H1 (cell line): Measurements from ENCODE around the gene NTRK1. TPM values are rescaled to one million over a fixed set of nuclear protein-coding genes. Genes with fewer than 3 reads are reported as not detected.

Source experiments
- CTCF ChIA-PET: fragments of 300-600 bp; sonication (Branson Sonifier 250); formaldehyde crosslinking; loops from one replicate; lab custom pipeline; 2021; ENCODE audit not compliant: partially characterized antibody; lab: Charles Lee
- POLR2A ChIA-PET: fragments of 300-600 bp; sonication (Branson Sonifier 250); formaldehyde crosslinking; loops from one replicate; lab custom pipeline; 2021; ENCODE audit warnings: inconsistent platforms; ENCODE audit not compliant: partially characterized antibody; lab: Charles Lee
- DNase-seq, 2 experiments: peaks; one replicate each; pipeline versions ENCODE4 v3.0.0 to v3.0.0-alpha.2; 2010 to 2022; ENCODE audit warnings: low spot score in 2 of 2, low read depth in 1 of 2, mixed read lengths in 1 of 2
- FAIRE-seq: peaks from 2 replicates; lab custom pipeline; 2011; peaks lifted over from hg19 to GRCh38; lab: Jason Lieb, UNC
- H2AFZ ChIP-seq: 2 replicates; pipeline ENCODE4 v1.8.1; 2012; ENCODE audit warnings: low read length, inconsistent platforms
- H2AK5ac ChIP-seq: 2 replicates; pipeline ENCODE4 v1.6.1; 2013; ENCODE audit warnings: low read depth, low read length
- H2BK120ac ChIP-seq: replicated peaks from 2 replicates; pipeline ENCODE3; 2013; ENCODE audit warnings: low read depth, low read length, inconsistent platforms
- H2BK12ac ChIP-seq: 2 replicates; pipeline ENCODE4 v1.6.1; 2013; ENCODE audit warnings: low read depth, low read length
- H2BK15ac ChIP-seq: 2 replicates; pipeline ENCODE4 v1.6.1; 2013; ENCODE audit warnings: low read length
- H2BK20ac ChIP-seq: 2 replicates; pipeline ENCODE4 v1.6.1; 2013; ENCODE audit warnings: low read length
- H2BK5ac ChIP-seq: 2 replicates; pipeline ENCODE4 v1.6.1; 2013; ENCODE audit warnings: low read depth, low read length
- H3K14ac ChIP-seq: 2 replicates; pipeline ENCODE4 v1.6.1; 2013; ENCODE audit warnings: inconsistent platforms; ENCODE audit not compliant: insufficient read length
- H3K18ac ChIP-seq: 2 replicates; pipeline ENCODE4 v1.6.1; 2013; ENCODE audit warnings: low read length; ENCODE audit errors: extremely low read depth
- H3K23ac ChIP-seq: 2 replicates; pipeline ENCODE4 v1.6.1; 2013; ENCODE audit warnings: inconsistent platforms; ENCODE audit not compliant: insufficient read length
- H3K23me2 ChIP-seq: 2 replicates; pipeline ENCODE4 v1.6.1; 2013; ENCODE audit warnings: low read depth, low read length
- H3K27ac ChIP-seq: 2 replicates; pipeline ENCODE4 v1.6.1; 2011; ENCODE audit warnings: low read depth, low read length, inconsistent platforms
- H3K27me3 ChIP-seq, 4 experiments: replicated peaks in 1 of 4; 1 replicate in 1 of 4; 2 replicates in 3 of 4; pipeline versions ENCODE4 v1.6.1 to v1.8.1; 2011 to 2013; ENCODE audit warnings: low read length in 3 of 4, mild to moderate bottlenecking in 3 of 4, inconsistent platforms in 2 of 4, mixed read lengths in 2 of 4, moderate library complexity in 1 of 4; ENCODE audit not compliant: control insufficient read depth in 3 of 4, insufficient read depth in 3 of 4; ENCODE audit errors: extremely low read depth in 1 of 4
- H3K36me3 ChIP-seq, 4 experiments: 2 replicates each; pipeline versions ENCODE4 v1.6.1 to v1.8.1; 2011 to 2013; ENCODE audit warnings: mild to moderate bottlenecking in 4 of 4, low read length in 3 of 4, moderate library complexity in 2 of 4, control low read depth in 1 of 4, inconsistent platforms in 1 of 4; ENCODE audit not compliant: insufficient read depth in 4 of 4, control insufficient read depth in 2 of 4
- H3K4ac ChIP-seq: replicated peaks from 2 replicates; pipeline ENCODE3; 2013; ENCODE audit warnings: low read length, low read depth, mixed read lengths, inconsistent platforms; ENCODE audit not compliant: insufficient read length
- H3K4me1 ChIP-seq, 4 experiments: replicated peaks in 1 of 4; 1 replicate in 1 of 4; 2 replicates in 3 of 4; pipeline versions ENCODE4 v1.6.1 to v1.8.1; 2011 to 2013; ENCODE audit warnings: low read length in 3 of 4, inconsistent platforms in 2 of 4, mixed read lengths in 1 of 4; ENCODE audit not compliant: insufficient read depth in 4 of 4, control insufficient read depth in 3 of 4
- H3K4me2 ChIP-seq, 2 experiments: 2 replicates each; pipeline versions ENCODE4 v1.6.1 to v1.8.1; 2011 to 2013; ENCODE audit warnings: low read depth in 2 of 2, low read length in 2 of 2, control low read depth in 1 of 2, inconsistent platforms in 1 of 2, mild to moderate bottlenecking in 1 of 2; ENCODE audit not compliant: insufficient read depth in 1 of 2
- H3K4me3 ChIP-seq, 4 experiments: fragments of 200-600, 300-600 bp in 1 of 4; sonication (generic), shearing (Covaris generic), sonication (Bioruptor Twin) in 1 of 4; 2 replicates each; pipeline versions ENCODE4 v1.5.1 to v1.8.1; 2011 to 2016; ENCODE audit warnings: low read length in 4 of 4, low read depth in 3 of 4, control low read depth in 2 of 4, inconsistent platforms in 2 of 4, mild to moderate bottlenecking in 2 of 4, mixed read lengths in 1 of 4, moderate library complexity in 1 of 4; ENCODE audit not compliant: insufficient read depth in 2 of 4; ENCODE audit errors: extremely low read depth in 1 of 4
- H3K56ac ChIP-seq: replicated peaks from 2 replicates; pipeline ENCODE3; 2013; ENCODE audit warnings: low read depth, mild to moderate bottlenecking, mixed read lengths, low read length, inconsistent platforms; ENCODE audit not compliant: insufficient read length
- H3K79me1 ChIP-seq: 2 replicates; pipeline ENCODE4 v1.6.1; 2013; ENCODE audit warnings: low read depth, low read length, control low read depth
- H3K79me2 ChIP-seq, 2 experiments: 2 replicates each; pipeline versions ENCODE4 v1.6.1 to v1.8.1; 2012 to 2013; ENCODE audit warnings: low read length in 2 of 2, mild to moderate bottlenecking in 2 of 2, inconsistent platforms in 1 of 2; ENCODE audit not compliant: insufficient read depth in 2 of 2, control insufficient read depth in 1 of 2
- H3K9ac ChIP-seq, 4 experiments: replicated peaks in 1 of 4; 1 replicate in 1 of 4; 2 replicates in 3 of 4; pipeline versions ENCODE4 v1.6.1 to v1.8.1; 2011 to 2013; ENCODE audit warnings: low read depth in 3 of 4, low read length in 3 of 4, control low read depth in 2 of 4, mild to moderate bottlenecking in 2 of 4, moderate library complexity in 2 of 4, inconsistent platforms in 1 of 4; ENCODE audit errors: extremely low read depth in 1 of 4
- H3K9me3 ChIP-seq, 2 experiments: 2 replicates each; pipeline versions ENCODE4 v1.6.1 to v1.8.1; 2012 to 2013; ENCODE audit warnings: mild to moderate bottlenecking in 2 of 2, moderate library complexity in 2 of 2, control low read depth in 1 of 2, inconsistent platforms in 1 of 2, low read depth in 1 of 2, low read length in 1 of 2, mixed read lengths in 1 of 2; ENCODE audit not compliant: insufficient read depth in 2 of 2
- H4K20me1 ChIP-seq, 2 experiments: replicated peaks in 1 of 2; 2 replicates each; pipeline versions ENCODE3 to v1.8.1; 2011 to 2013; ENCODE audit warnings: inconsistent platforms in 2 of 2, low read length in 2 of 2, mild to moderate bottlenecking in 1 of 2; ENCODE audit not compliant: insufficient read depth in 2 of 2, control insufficient read depth in 1 of 2
- H4K5ac ChIP-seq: 2 replicates; pipeline ENCODE4 v1.6.1; 2013; ENCODE audit warnings: low read length, low read depth, mixed read lengths, inconsistent platforms; ENCODE audit not compliant: insufficient read length
- H4K8ac ChIP-seq: 2 replicates; pipeline ENCODE4 v1.8.0; 2013; ENCODE audit warnings: mild to moderate bottlenecking, moderate library complexity, low read length, inconsistent platforms; ENCODE audit not compliant: insufficient read depth; ENCODE audit errors: extremely low read depth
- H4K91ac ChIP-seq: replicated peaks from 2 replicates; pipeline ENCODE3; 2013; ENCODE audit warnings: low read length, mixed read lengths, inconsistent platforms; ENCODE audit not compliant: insufficient read length
- CEBPB ChIP-seq: IDR thresholded peaks from 2 replicates; pipeline ENCODE4 v1.6.1; 2012; ENCODE audit warnings: low read depth, low read length
- CHD1 ChIP-seq: IDR thresholded peaks from 2 replicates; pipeline ENCODE4 v1.6.1; 2012; ENCODE audit warnings: low read depth, low read length, improper control_type of control experiment
- RAD21 ChIP-seq, 2 experiments: IDR thresholded peaks in 1 of 2; conservative IDR thresholded peaks in 1 of 2; 2 replicates each; pipeline ENCODE4 v1.6.1; 2011; ENCODE audit warnings: low read depth in 2 of 2, low read length in 2 of 2, improper control_type of control experiment in 1 of 2, inconsistent platforms in 1 of 2, mild to moderate bottlenecking in 1 of 2, moderate library complexity in 1 of 2
- USF2 ChIP-seq: IDR thresholded peaks from 2 replicates; pipeline ENCODE4 v1.6.1; 2011; ENCODE audit warnings: low read length, improper control_type of control experiment
- WGBS, 2 experiments: shearing (Covaris generic) in 1 of 2; methylation state at CpG; one replicate each; pipeline versions ENCODE4 v1.1.6 to v1.1.7; 2013 to 2015; ENCODE audit warnings: low lambda C conversion rate in 2 of 2, mixed read lengths in 2 of 2, inconsistent platforms in 1 of 2, low coverage in 1 of 2, missing lambda C conversion rate in 1 of 2; ENCODE audit not compliant: insufficient replicate concordance in 2 of 2, insufficient coverage in 1 of 2, insufficient read length in 1 of 2; ENCODE audit errors: extremely low coverage in 1 of 2, missing lambda C conversion rate in 1 of 2; 5-methylcytosine and 5-hydroxymethylcytosine counted together
- polyA plus RNA-seq, 7 experiments: library from polyadenylated mRNA; depleted of rRNA in 3 of 7; stranded (reverse) in 5 of 7; unstranded in 2 of 7; fragments of >200 nt in 5 of 7; fragments of 200-250 nt in 2 of 7; gene quantifications; 1 replicate in 5 of 7; 2 replicates in 1 of 7; 4 replicates in 1 of 7; pipeline versions ENCODE4 v1.2.1 to v1.2.3, GENCODE V29; 2011 to 2013; ENCODE audit warnings: missing spikeins in 2 of 7, mixed read lengths in 2 of 7
- total RNA-seq: library from RNA; stranded (reverse); fragmentation: NEBNext Ultra II Directional; extraction: Animal tissue kit (Norgen Biotek cat#: 25700); gene quantifications from 2 replicates; pipeline ENCODE4 v1.2.1, GENCODE V29; 2021
- TF ChIP-seq, protein P1 (sequence below), 3 experiments: IDR thresholded peaks; 1 replicate in 2 of 3; 2 replicates in 1 of 3; pipeline versions ENCODE4 v1.5.1 to v1.6.1; 2011; ENCODE audit warnings: low read length in 3 of 3, mild to moderate bottlenecking in 3 of 3, inconsistent platforms in 2 of 3, low read depth in 1 of 3, moderate library complexity in 1 of 3; ENCODE audit not compliant: insufficient read depth in 1 of 3; ENCODE audit errors: control extremely low read depth in 1 of 3

Gene NTRK1
- total and polyA plus RNA-seq, 2 of the 8 experiments (the other 6 are each of a cell fraction or from before 2014, with no cell fraction given) = 0.12 to 0.24 TPM

DNA sequence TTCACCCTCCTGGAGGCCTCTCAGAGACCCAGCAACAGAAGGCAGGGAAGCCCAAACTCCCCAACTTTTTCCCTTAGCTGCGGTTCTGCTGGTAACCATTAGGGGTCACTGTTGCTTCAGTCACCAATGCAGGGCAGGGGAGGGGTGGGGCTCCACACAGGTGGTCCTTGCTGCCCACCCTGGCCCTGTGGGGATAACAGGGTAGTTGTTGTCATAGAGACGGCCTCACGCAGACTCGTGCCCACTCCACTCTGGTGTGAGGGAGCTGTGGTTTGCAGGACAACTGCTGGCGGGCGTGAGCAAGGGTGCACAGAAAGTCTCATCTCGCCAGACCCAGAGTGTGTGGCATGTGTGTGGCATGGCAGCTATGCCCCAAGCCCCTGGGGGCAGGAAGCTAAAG is 21.7 kb upstream of the NTRK1 start:
- FAIRE-seq (peak; percentile 48), DNase-seq (peak in 1 of 2 experiments; percentile 86)
- TF ChIP-seq CEBPB = peak; percentile 8; the same call in 1 of the 2 replicates
- TF ChIP-seq CHD1 = no peak
- TF ChIP-seq, protein P1, sequence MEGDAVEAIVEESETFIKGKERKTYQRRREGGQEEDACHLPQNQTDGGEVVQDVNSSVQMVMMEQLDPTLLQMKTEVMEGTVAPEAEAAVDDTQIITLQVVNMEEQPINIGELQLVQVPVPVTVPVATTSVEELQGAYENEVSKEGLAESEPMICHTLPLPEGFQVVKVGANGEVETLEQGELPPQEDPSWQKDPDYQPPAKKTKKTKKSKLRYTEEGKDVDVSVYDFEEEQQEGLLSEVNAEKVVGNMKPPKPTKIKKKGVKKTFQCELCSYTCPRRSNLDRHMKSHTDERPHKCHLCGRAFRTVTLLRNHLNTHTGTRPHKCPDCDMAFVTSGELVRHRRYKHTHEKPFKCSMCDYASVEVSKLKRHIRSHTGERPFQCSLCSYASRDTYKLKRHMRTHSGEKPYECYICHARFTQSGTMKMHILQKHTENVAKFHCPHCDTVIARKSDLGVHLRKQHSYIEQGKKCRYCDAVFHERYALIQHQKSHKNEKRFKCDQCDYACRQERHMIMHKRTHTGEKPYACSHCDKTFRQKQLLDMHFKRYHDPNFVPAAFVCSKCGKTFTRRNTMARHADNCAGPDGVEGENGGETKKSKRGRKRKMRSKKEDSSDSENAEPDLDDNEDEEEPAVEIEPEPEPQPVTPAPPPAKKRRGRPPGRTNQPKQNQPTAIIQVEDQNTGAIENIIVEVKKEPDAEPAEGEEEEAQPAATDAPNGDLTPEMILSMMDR (IDR thresholded peaks at IDR 0.05; ENCODE audit: control extremely low read depth in 1 of 3, insufficient read depth in 1 of 3, low read depth in 1 of 3, low read length in 3 of 3) = peak; percentile 92 to 94 (median 93)
- peak; percentile 90 to 94 for TF ChIP-seq RAD21 (IDR thresholded peaks at IDR 0.05 in 1 of 2, conservative IDR thresholded peaks at IDR 0.05 in 1 of 2; ENCODE audit: low read depth in 2 of 2, low read length in 2 of 2)
- no peak for TF ChIP-seq USF2
- Histone ChIP-seq H2AK5ac (no peak overlapping the region), H3K79me1 (no peaks in the 10 kb centered on the region), H3K4ac (no peak overlapping the region), H3K4me1 (peaks cover 0 to 2% (median 2%) of the 10 kb centered on the region in 4 experiments; a peak in 3 of 7 replicates), H2BK120ac (no peak overlapping the region), H2AFZ (no peak overlapping the region), H3K4me3 (no peak overlapping the region), H2BK12ac (no peak overlapping the region), H3K4me2 (no peak overlapping the region), H3K36me3 (no peaks in the 10 kb centered on the region), H2BK5ac (no peak overlapping the region), H3K18ac (no peak overlapping the region), H3K27ac (no peak overlapping the region), H4K91ac (no peak overlapping the region), H3K79me2 (no peaks in the 10 kb centered on the region), H3K27me3 (peaks cover 9 to 23% (median 22%) of the 10 kb centered on the region in 4 experiments), H3K9ac (no peak overlapping the region), H3K14ac (no peak overlapping the region), H3K23ac (no peak overlapping the region), H3K9me3 (no peaks in the 10 kb centered on the region), H3K56ac (no peak overlapping the region), H4K8ac (no peak overlapping the region), H4K5ac (no peak overlapping the region), H3K23me2 (no peaks in the 10 kb centered on the region), H2BK15ac (0 out of 2 replicates have a peak overlapping the region, but pooled peaks have one; percentile 96), H2BK20ac (0 out of 2 replicates have a peak overlapping the region, but pooled peaks have one; percentile 67), H4K20me1 (peaks cover 4 to 5% of the 10 kb centered on the region in 2 experiments)
- 37% methylated on average over 7 of the region's 7 CpGs; no CpG with 5 or more reads in 1 of the 2 experiments for WGBS, 2 experiments
- ChIA-PET CTCF (interaction anchor here (0.7 to 22.0 kb wide), 41 partner anchors 13 to 230 kb away, joined by 3 to 556 read pairs (median 5); partner anchors contain the start of genes INSRR, ISG20L2, LRRC71 and METTL25B), POLR2A (interaction anchor here (0.9 to 1.3 kb wide), 7 partner anchors 9 to 88 kb away, joined by 3 to 5 read pairs (median 4); partner anchors contain the start of genes HDGF and NTRK1)
